WI38 (cell line): ENCODE results near the gene DBF4.
"Not testable (repeated sequence)": the region's sequence is repeated elsewhere in the genome, so short reads cannot be mapped to it uniquely, and the experiment has no call there.

Experiments used
- H3K4me3 ChIP-seq: 2 replicates; pipeline ENCODE4 v1.5.1; 2011; ENCODE audit warnings: low read depth, mild to moderate bottlenecking, control low read depth, low read length
- CTCF ChIP-seq: IDR thresholded peaks from 2 replicates; pipeline ENCODE4 v1.5.1; 2012; ENCODE audit warnings: low read depth, mild to moderate bottlenecking, control low read depth, low read length

Gene DBF4

GRCh38 chr7:87920578-87920977 is 44.3 kb downstream of the DBF4 start:
- H3K4me3 ChIP-seq, result no peak overlapping the region
- TF ChIP-seq CTCF, result no peak

GRCh38 chr7:87922759-87923395 is 46.6 kb downstream of the DBF4 start:
- not testable (repeated sequence) for H3K4me3 ChIP-seq

GRCh38 chr7:87926581-87927461 is 50.5 kb downstream of the DBF4 start:
- no peak for TF ChIP-seq CTCF
- no peak overlapping the region for H3K4me3 ChIP-seq

- peak overlapping the region; percentile 65 for H3K4me3 ChIP-seq
- no peak for TF ChIP-seq CTCF
Measured at GRCh38 chr7:87933605-87933952, 57.3 kb downstream of the DBF4 start.

GRCh38 chr7:87933953-87934698 is 57.8 kb downstream of the DBF4 start, which contains the start of gene ADAM22:
TSS of gene ADAM22 (plus strand) at chr7:87934251. CDS start at chr7:87934466, 215 bp downstream.
- no peak for TF ChIP-seq CTCF
- H3K4me3 ChIP-seq, result peak within 1 kb of the TSS; percentile 65

GRCh38 chr7:87934699-87935383 is 58.5 kb downstream of the DBF4 start:
- peak overlapping the region; percentile 65 for H3K4me3 ChIP-seq
- no peak for TF ChIP-seq CTCF

- no peak overlapping the region for H3K4me3 ChIP-seq
- TF ChIP-seq CTCF, result no peak
Measured at GRCh38 chr7:87935384-87935706, 59.1 kb downstream of the DBF4 start.
